MCF 10A (cell line): ENCODE measurements around the gene GPR157. TPM values are rescaled to one million over a fixed set of nuclear protein-coding genes. Genes with fewer than 3 reads are reported as not detected.

ENCODE experiments used
- BruUV-seq: library from RNA; stranded (reverse); fragments of 400-500 nt; replicated peaks from 2 replicates; lab custom pipeline; 2021; lab: Mats Ljungman, UMichigan
- CTCF ChIA-PET: fragments of 300-600 bp; sonication (Branson Sonifier 250); formaldehyde crosslinking; extraction: SDS; loops from one replicate; lab custom pipeline; 2021; ENCODE audit warnings: antibody characterized with exemption, inconsistent platforms; lab: Yijun Ruan, JAX
- POLR2A ChIA-PET: fragments of 300-600, 350-650 bp; sonication (Branson Sonifier 250); formaldehyde crosslinking; extraction: SDS; loops from one replicate; lab custom pipeline; 2020; ENCODE audit warnings: antibody characterized with exemption, inconsistent platforms; lab: Yijun Ruan, JAX
- DNase-seq: peaks from one replicate; pipeline ENCODE4 v3.0.0-alpha.2; 2018; ENCODE audit not compliant: unreplicated experiment
- H3K27ac Mint-ChIP-seq: one replicate; pipeline ENCODE4 v1.8.0; 2022; ENCODE audit warnings: mild to moderate bottlenecking, low read depth, mixed read lengths; ENCODE audit not compliant: unreplicated experiment
- H3K27me3 Mint-ChIP-seq: one replicate; pipeline ENCODE4 v1.8.0; 2022; ENCODE audit warnings: mixed read lengths; ENCODE audit not compliant: insufficient read depth, unreplicated experiment
- H3K36me3 Mint-ChIP-seq: one replicate; pipeline ENCODE4 v1.8.0; 2022; ENCODE audit warnings: mild to moderate bottlenecking, moderate library complexity, mixed read lengths; ENCODE audit not compliant: insufficient read depth, unreplicated experiment
- H3K4me1 Mint-ChIP-seq: one replicate; pipeline ENCODE4 v1.8.0; 2022; ENCODE audit warnings: mixed read lengths; ENCODE audit not compliant: insufficient read depth, unreplicated experiment
- H3K4me3 Mint-ChIP-seq: one replicate; pipeline ENCODE4 v1.8.0; 2022; ENCODE audit warnings: mild to moderate bottlenecking, moderate library complexity, mixed read lengths; ENCODE audit not compliant: unreplicated experiment
- H3K9me3 Mint-ChIP-seq: one replicate; pipeline ENCODE4 v1.8.0; 2022; ENCODE audit warnings: mixed read lengths; ENCODE audit not compliant: unreplicated experiment
- CTCF ChIP-seq: fragments of 200-600 bp; IDR thresholded peaks from one replicate; pipeline ENCODE4 v1.8.0; 2022; ENCODE audit warnings: antibody characterized with exemption, mild to moderate bottlenecking; ENCODE audit not compliant: unreplicated experiment
- intact Hi-C: fragments of 100-400 bp; cut with micrococcal nuclease; formaldehyde crosslinking; loops from 2 replicates; pipeline ENCODE4 v1.14.1; 2022
- total RNA-seq: library from RNA; stranded (reverse); gene quantifications from 2 replicates; pipeline ENCODE4 v1.2.3, GENCODE V29; 2022

The GPR157 gene
- total RNA-seq, 1 experiment from 2014 or later = 8.1 TPM

GRCh38 chr1:9111957-9112356 is 16.9 kb downstream of the GPR157 start:
- Mint-ChIP-seq H3K4me3 (no peak overlapping the region), H3K27me3 (no peaks in the 10 kb centered on the region), H3K4me1 (peaks cover 41% of the 10 kb centered on the region), H3K27ac (no peak overlapping the region), H3K9me3 (no peaks in the 10 kb centered on the region), H3K36me3 (peaks cover 37% of the 10 kb centered on the region)
- peak; percentile 20 for DNase-seq
- TF ChIP-seq CTCF = no peak
- intact Hi-C loops = loop anchor here (2.0 to 10.0 kb wide), 2 partner anchors 17 to 173 kb away; partner anchors contain the start of gene GPR157
- CTCF ChIA-PET = interaction anchor here (0.6 to 4.5 kb wide), 18 partner anchors 9 to 734 kb away, joined by 3 to 36 read pairs (median 4); no protein-coding TSS in a partner anchor
- no TSS peak for BruUV-seq
- POLR2A ChIA-PET = interaction anchor here (0.7 to 2.9 kb wide), 3 partner anchors 16 to 84 kb away, joined by 3 to 29 read pairs (median 5); partner anchors contain the start of gene GPR157

- ChIA-PET CTCF (interaction anchor here (0.5 to 4.5 kb wide), 23 partner anchors 10 to 733 kb away, joined by 3 to 36 read pairs (median 4); no protein-coding TSS in a partner anchor), POLR2A (interaction anchor here (0.6 to 2.9 kb wide), 10 partner anchors 14 to 233 kb away, joined by 3 to 29 read pairs (median 4); partner anchors contain the start of genes ENO1 and GPR157)
- intact Hi-C loops = loop anchor here (2.0 to 10.0 kb wide), 2 partner anchors 17 to 173 kb away; partner anchors contain the start of gene GPR157
- Mint-ChIP-seq H3K36me3 (peaks cover 43% of the 10 kb centered on the region), H3K9me3 (no peaks in the 10 kb centered on the region), H3K27me3 (no peaks in the 10 kb centered on the region), H3K4me1 (peaks cover 41% of the 10 kb centered on the region), H3K4me3 (no peak overlapping the region), H3K27ac (no peak overlapping the region)
- BruUV-seq = no TSS peak
- TF ChIP-seq CTCF = no peak
- DNase-seq = no peak
Observed at GRCh38 chr1:9111357-9111691, 17.6 kb downstream of the GPR157 start.

- POLR2A ChIA-PET = interaction anchor here (0.6 to 2.9 kb wide), 16 partner anchors 14 to 442 kb away, joined by 3 to 29 read pairs (median 3); partner anchors contain the start of genes ENO1 and GPR157
Observed at GRCh38 chr1:9110669-9111356, 18.1 kb downstream of the GPR157 start.

More at GRCh38 chr1:9110669-9111356, 18.1 kb downstream of the GPR157 start:
- CTCF ChIA-PET = interaction anchor here (0.5 to 4.5 kb wide), 26 partner anchors 9 to 462 kb away, joined by 3 to 36 read pairs (median 4); no protein-coding TSS in a partner anchor
- Mint-ChIP-seq H3K27me3 (no peaks in the 10 kb centered on the region), H3K4me3 (no peak overlapping the region), H3K27ac (no peak overlapping the region), H3K4me1 (peaks cover 41% of the 10 kb centered on the region), H3K9me3 (no peaks in the 10 kb centered on the region), H3K36me3 (peaks cover 45% of the 10 kb centered on the region)
- TF ChIP-seq CTCF = peak; percentile 92
- peak; percentile 99 for DNase-seq
- no TSS peak for BruUV-seq
- intact Hi-C loops = loop anchor here (1.0 to 10.0 kb wide), 4 partner anchors 18 to 380 kb away; partner anchors contain the start of gene GPR157
